ENCODE measurements around the gene PDS5A. TPM values are rescaled to one million over a fixed set of nuclear protein-coding genes. Genes with fewer than 3 reads are reported as not detected.
"Not testable (repeated sequence)": the region's sequence is repeated elsewhere in the genome, so short reads cannot be mapped to it uniquely, and the experiment has no call there.

The PDS5A gene
- 60.9 and 69.3 TPM in 2 replicates for total RNA-seq

DNA sequence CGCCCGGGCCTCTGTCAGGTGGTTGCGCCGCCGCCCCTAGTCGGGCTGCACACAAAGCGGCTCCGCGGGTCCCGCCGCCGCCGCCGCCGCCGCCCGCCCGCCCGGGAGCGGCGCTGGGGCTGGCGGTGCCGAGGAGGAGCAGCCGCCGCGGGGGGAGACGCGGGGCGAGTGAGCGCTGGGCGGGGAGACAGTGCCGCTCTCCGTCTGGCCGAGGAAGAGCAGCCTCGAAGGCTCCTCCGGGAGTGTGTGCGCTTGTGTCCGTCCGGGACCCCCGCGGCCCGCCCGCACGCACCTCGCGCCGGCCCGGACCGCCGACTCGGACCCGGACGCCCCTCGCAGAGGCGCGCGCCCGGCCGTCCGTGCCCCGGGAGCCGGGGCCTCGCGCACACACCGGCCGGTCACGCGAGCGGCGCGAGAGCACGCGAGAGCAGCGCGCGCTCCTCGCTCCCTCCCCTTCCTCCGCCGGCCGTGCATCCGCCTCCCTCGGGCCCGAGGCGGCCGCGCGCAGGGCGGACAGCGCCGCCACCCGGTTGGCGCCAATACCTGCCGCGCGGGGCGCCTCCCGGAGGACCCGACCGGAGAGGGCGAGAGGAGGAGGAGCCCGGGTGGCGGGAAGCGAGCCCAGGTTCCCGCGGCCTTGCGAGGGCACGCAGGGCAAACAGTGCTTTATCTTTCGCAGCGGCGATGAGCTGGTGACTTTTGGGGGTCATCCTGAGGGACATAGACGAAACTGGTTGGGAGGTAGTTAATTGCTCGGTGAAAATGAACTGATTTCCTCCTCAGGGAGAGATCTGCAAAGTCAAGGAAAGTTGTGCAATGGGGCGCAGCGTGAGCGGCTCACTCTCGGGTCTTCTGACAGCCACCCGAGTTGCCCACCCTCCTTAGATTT, at the start of gene PDS5A:
Gene PDS5A (minus strand): TSS at position 423 of the 889 bp plus-strand sequence. CDS start 1,334 bp downstream, outside the sequence.
- peak within 1 kb of the TSS; percentile 77 for H3K4me3 ChIP-seq (ENCODE audit: low read depth, low read length)
- no peaks in the 10 kb centered on the region for H3K36me3 ChIP-seq (ENCODE audit: control insufficient read depth, insufficient read depth, low read length)
- H3K27me3 ChIP-seq (ENCODE audit: control insufficient read depth, insufficient read depth, low read length): no peaks in the 10 kb centered on the region
- DNase-seq (ENCODE audit: low read depth): no peak
- TF ChIP-seq, protein P1, sequence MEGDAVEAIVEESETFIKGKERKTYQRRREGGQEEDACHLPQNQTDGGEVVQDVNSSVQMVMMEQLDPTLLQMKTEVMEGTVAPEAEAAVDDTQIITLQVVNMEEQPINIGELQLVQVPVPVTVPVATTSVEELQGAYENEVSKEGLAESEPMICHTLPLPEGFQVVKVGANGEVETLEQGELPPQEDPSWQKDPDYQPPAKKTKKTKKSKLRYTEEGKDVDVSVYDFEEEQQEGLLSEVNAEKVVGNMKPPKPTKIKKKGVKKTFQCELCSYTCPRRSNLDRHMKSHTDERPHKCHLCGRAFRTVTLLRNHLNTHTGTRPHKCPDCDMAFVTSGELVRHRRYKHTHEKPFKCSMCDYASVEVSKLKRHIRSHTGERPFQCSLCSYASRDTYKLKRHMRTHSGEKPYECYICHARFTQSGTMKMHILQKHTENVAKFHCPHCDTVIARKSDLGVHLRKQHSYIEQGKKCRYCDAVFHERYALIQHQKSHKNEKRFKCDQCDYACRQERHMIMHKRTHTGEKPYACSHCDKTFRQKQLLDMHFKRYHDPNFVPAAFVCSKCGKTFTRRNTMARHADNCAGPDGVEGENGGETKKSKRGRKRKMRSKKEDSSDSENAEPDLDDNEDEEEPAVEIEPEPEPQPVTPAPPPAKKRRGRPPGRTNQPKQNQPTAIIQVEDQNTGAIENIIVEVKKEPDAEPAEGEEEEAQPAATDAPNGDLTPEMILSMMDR (IDR thresholded peaks at IDR 0.05; ENCODE audit: insufficient read depth, low read length, poor library complexity, severe bottlenecking): peak; percentile 40

DNA sequence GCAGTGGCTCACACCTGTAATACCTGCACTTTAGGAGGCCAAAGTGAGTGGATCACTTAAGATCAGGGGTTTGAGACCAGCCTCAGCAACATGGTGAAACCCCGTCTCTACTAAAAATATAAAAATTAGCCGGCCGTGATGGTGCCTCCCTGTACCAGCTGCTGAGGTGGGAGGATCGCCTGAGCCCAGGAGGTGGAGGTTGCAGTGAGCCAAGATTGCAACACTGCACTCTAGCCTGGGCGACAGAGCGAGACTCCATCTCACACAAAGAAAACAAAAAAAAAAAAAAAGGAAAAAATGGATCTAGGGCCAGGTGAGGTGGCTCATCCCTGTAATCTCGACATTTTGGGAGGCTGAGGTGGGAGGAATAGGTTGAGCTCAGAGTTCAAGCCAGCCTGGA, 46.3 kb upstream of the PDS5A start:
- not testable (repeated sequence) for H3K36me3 ChIP-seq (ENCODE audit: control insufficient read depth, insufficient read depth, low read length); H3K27me3 ChIP-seq (ENCODE audit: control insufficient read depth, insufficient read depth, low read length); DNase-seq (ENCODE audit: low read depth); H3K4me3 ChIP-seq (ENCODE audit: low read depth, low read length)

- DNase-seq (ENCODE audit: low read depth); H3K4me3 ChIP-seq (ENCODE audit: low read depth, low read length); H3K36me3 ChIP-seq (ENCODE audit: control insufficient read depth, insufficient read depth, low read length); H3K27me3 ChIP-seq (ENCODE audit: control insufficient read depth, insufficient read depth, low read length): not testable (repeated sequence)
Observed at GRCh38 chr4:40021116-40021515, 43.4 kb upstream of the PDS5A start.

DNA sequence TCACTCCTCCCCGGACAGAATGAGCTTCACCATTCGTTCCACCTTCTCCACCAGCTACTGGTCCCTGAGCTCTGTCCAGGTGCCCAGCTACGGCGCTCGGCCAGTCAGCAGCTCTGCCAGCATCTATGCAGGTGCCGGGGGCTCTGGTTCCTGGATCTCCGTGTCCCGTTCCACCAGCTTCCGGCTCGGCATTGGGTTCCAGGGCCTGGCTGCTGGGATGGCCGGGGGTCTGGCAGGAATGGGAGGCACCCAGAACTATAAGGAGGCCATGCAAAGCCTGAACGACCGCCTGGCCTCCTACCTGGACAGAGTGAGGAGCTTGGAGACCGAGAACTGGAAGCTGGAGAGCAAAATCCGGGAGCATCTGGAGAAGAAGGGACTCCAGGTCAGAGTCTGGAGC, 42.5 kb upstream of the PDS5A start:
- H3K36me3 ChIP-seq (ENCODE audit: control insufficient read depth, insufficient read depth, low read length): no peaks in the 10 kb centered on the region
- no peak overlapping the region for H3K4me3 ChIP-seq (ENCODE audit: low read depth, low read length)
- no peaks in the 10 kb centered on the region for H3K27me3 ChIP-seq (ENCODE audit: control insufficient read depth, insufficient read depth, low read length)
- no peak for DNase-seq (ENCODE audit: low read depth)
- TF ChIP-seq, protein P1 (IDR thresholded peaks at IDR 0.05; ENCODE audit: insufficient read depth, low read length, poor library complexity, severe bottlenecking): no peak

GRCh38 chr4:40016007-40016406, 38.3 kb upstream of the PDS5A start:
- H3K27me3 ChIP-seq (ENCODE audit: control insufficient read depth, insufficient read depth, low read length): no peaks in the 10 kb centered on the region
- no peaks in the 10 kb centered on the region for H3K36me3 ChIP-seq (ENCODE audit: control insufficient read depth, insufficient read depth, low read length)
- TF ChIP-seq, protein P1 (IDR thresholded peaks at IDR 0.05; ENCODE audit: insufficient read depth, low read length, poor library complexity, severe bottlenecking): no peak
- no peak overlapping the region for H3K4me3 ChIP-seq (ENCODE audit: low read depth, low read length)
- no peak for DNase-seq (ENCODE audit: low read depth)

GRCh38 chr4:40003986-40004385, 26.3 kb upstream of the PDS5A start:
- H3K4me3 ChIP-seq (ENCODE audit: low read depth, low read length): no peak overlapping the region
- TF ChIP-seq, protein P1 (IDR thresholded peaks at IDR 0.05; ENCODE audit: insufficient read depth, low read length, poor library complexity, severe bottlenecking): no peak
- H3K27me3 ChIP-seq (ENCODE audit: control insufficient read depth, insufficient read depth, low read length): no peaks in the 10 kb centered on the region
- DNase-seq (ENCODE audit: low read depth): no peak
- no peaks in the 10 kb centered on the region for H3K36me3 ChIP-seq (ENCODE audit: control insufficient read depth, insufficient read depth, low read length)

DNA sequence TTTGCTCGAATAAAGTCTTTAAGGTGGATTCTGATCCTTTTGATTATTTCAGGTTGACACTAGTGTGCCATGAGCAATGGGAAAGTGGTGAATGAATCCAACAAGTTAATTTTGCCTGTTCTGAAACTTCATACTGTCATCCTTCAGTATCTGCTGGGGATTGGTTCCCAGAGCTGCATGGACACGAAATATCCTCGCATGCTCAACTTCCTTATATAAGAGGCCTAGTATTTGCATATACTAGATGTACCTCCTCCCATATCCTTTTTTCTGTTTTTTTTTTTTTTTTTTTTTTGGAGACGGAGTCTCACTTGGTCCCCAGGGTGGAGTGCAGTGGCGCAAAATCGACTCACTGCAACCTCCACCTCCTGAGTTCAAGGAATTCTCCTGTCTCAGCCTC, 23.0 kb upstream of the PDS5A start:
- H3K27me3 ChIP-seq (ENCODE audit: control insufficient read depth, insufficient read depth, low read length): no peaks in the 10 kb centered on the region
- H3K4me3 ChIP-seq (ENCODE audit: low read depth, low read length): no peak overlapping the region
- H3K36me3 ChIP-seq (ENCODE audit: control insufficient read depth, insufficient read depth, low read length): no peaks in the 10 kb centered on the region
- TF ChIP-seq, protein P1 (IDR thresholded peaks at IDR 0.05; ENCODE audit: insufficient read depth, low read length, poor library complexity, severe bottlenecking): no peak
- no peak for DNase-seq (ENCODE audit: low read depth)
